D721Med (cell line): Measurements from ENCODE around the gene MTHFD1L.

ENCODE experiments used
- DNase-seq: peaks from one replicate; pipeline ENCODE4 v3.0.0; 2011; ENCODE audit warnings: low spot score; ENCODE audit not compliant: insufficient read length
- FAIRE-seq: peaks from 2 replicates; lab custom pipeline; 2011; peaks lifted over from hg19 to GRCh38; lab: Jason Lieb, UNC
- CTCF ChIP-seq: IDR thresholded peaks from 2 replicates; pipeline ENCODE4 v1.5.1; 2012; ENCODE audit warnings: mild to moderate bottlenecking, control low read depth; ENCODE audit not compliant: insufficient read depth; ENCODE audit errors: missing control alignments

The MTHFD1L gene

GRCh38 chr6:150880336-150880735 lies 14.8 kb downstream of the MTHFD1L start:
- FAIRE-seq (no peak), DNase-seq (no peak)
- TF ChIP-seq CTCF: no peak

- DNase-seq (no peak), FAIRE-seq (no peak)
- TF ChIP-seq CTCF: no peak
Measured at GRCh38 chr6:150881911-150882481, 16.5 kb downstream of the MTHFD1L start.

GRCh38 chr6:150883521-150883920 lies 18.0 kb downstream of the MTHFD1L start:
- DNase-seq (no peak), FAIRE-seq (no peak)
- TF ChIP-seq CTCF: no peak

- DNase-seq (no peak), FAIRE-seq (no peak)
- no peak for TF ChIP-seq CTCF
Measured at GRCh38 chr6:150886155-150886554, 20.7 kb downstream of the MTHFD1L start.

- DNase-seq (no peak), FAIRE-seq (no peak)
- no peak for TF ChIP-seq CTCF
Measured at GRCh38 chr6:150887978-150888563, 22.6 kb downstream of the MTHFD1L start.

- TF ChIP-seq CTCF: no peak
- DNase-seq (no peak), FAIRE-seq (no peak)
Measured at GRCh38 chr6:150890346-150890745, 24.8 kb downstream of the MTHFD1L start.

GRCh38 chr6:150891888-150892485 lies 26.5 kb downstream of the MTHFD1L start:
- FAIRE-seq (peak; percentile 46), DNase-seq (no peak)
- peak; percentile 91 for TF ChIP-seq CTCF
